Thyroid gland (tissue), 4 donors: Measurements from ENCODE around the gene MYORG. TPM values are rescaled to one million over a fixed set of nuclear protein-coding genes. Genes with fewer than 3 reads are reported as not detected.

ENCODE experiments used
- DNase-seq, 2 donors: peaks; one replicate each; pipeline ENCODE4 v3.0.0-alpha.2; 2019
- H3K27ac ChIP-seq, 3 donors: fragments of 200-600 bp; sonication (generic); 1 replicate in 2 of 3; 2 replicates in 1 of 3; pipeline ENCODE4 v1.5.1; 2016 to 2019; ENCODE audit warnings: mild to moderate bottlenecking in 1 of 3, moderate library complexity in 1 of 3
- H3K27me3 ChIP-seq: fragments of 200-600 bp; sonication (generic); one replicate; pipeline ENCODE4 v1.5.1; 2019
- H3K36me3 ChIP-seq, 2 donors: fragments of 200-600 bp; sonication (generic); one replicate each; pipeline ENCODE4 v1.5.1; 2016 to 2019
- H3K4me1 ChIP-seq, 2 donors: fragments of 200-600 bp; sonication (generic); one replicate each; pipeline ENCODE4 v1.5.1; 2017 to 2019
- H3K4me3 ChIP-seq, 3 donors: fragments of 200-600 bp; sonication (generic); replicated peaks in 1 of 3; 1 replicate in 2 of 3; 2 replicates in 1 of 3; pipeline ENCODE4 v1.5.1; 2016; ENCODE audit warnings: mild to moderate bottlenecking in 1 of 3
- H3K9me3 ChIP-seq: fragments of 200-600 bp; sonication (generic); one replicate; pipeline ENCODE4 v1.5.1; 2017
- POLR2A ChIP-seq, 2 donors: fragments of 450-650 bp; IDR thresholded peaks; one replicate each; pipeline ENCODE4 v1.6.1; 2017; ENCODE audit warnings: antibody characterized with exemption in 2 of 2, mild to moderate bottlenecking in 2 of 2, moderate library complexity in 1 of 2
- WGBS, 2 donors: methylation state at CpG; one replicate each; pipeline ENCODE4 v1.1.5; 2017; 5-methylcytosine and 5-hydroxymethylcytosine counted together
- intact Hi-C: fragments of 100-400 bp; cut with DNase I; formaldehyde crosslinking; loops from one replicate; pipeline ENCODE4 v1.15.1; 2023
- total RNA-seq, 4 donors: library from RNA; depleted of rRNA; stranded (reverse); fragments of >200 nt; gene quantifications; one replicate each; pipeline ENCODE4 v1.2.3, GENCODE V29; 2016
- TF ChIP-seq, protein P1 (sequence below), 6 experiments: fragments of 200-600 bp in 3 of 6; fragments of 450-650 bp in 3 of 6; sonication (generic) in 3 of 6; IDR thresholded peaks; one replicate each; pipeline ENCODE4 v1.5.1; 2016 to 2019; ENCODE audit warnings: antibody characterized with exemption in 6 of 6, mild to moderate bottlenecking in 2 of 6, inconsistent platforms in 1 of 6, moderate library complexity in 1 of 6

MYORG gene
- total RNA-seq, 4 donors from 2014 or later = 3.2 to 9.2 (median 6.0) TPM

DNA sequence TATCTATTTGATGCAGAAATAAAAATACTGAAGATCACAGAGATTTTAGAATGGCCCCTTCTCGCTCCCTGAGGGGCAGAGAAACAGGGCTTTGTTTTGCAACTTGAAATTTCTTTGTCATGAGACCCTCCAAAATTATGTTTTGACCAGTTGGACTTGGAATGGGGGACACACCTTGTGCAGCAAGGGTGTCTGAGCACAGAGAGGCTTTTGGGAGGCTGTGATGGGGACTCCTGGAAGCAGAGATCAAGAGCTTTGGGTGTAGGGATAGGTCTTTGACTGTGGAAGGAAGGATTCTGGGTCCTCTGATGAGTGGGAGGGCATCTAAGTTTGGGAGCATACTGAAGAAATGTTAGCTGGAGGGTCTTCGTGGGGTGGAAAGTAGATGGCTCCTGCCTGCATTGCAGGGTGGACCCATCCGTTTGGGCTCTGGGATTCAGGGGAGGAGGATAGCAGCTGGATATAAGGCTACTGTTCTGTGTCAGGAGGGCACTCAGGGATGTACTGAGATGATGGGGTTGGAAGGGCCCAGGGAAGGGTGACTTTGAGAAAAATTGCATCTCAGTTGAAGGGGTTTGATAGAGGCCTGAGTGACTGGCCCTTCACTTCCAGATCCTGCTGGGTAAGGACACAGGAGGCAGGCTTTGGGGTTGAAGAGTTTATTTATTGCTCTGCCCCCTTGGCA, 1.8 kb upstream of the MYORG start:
- intact Hi-C loops = loop anchor here (5.0 kb wide), 2 partner anchors 46 to 79 kb away; partner anchors contain the start of genes DNAI1 and FAM219A
- Histone ChIP-seq H3K9me3 (no peaks in the 10 kb centered on the region), H3K27me3 (no peaks in the 10 kb centered on the region), H3K4me1 (peaks cover 20 to 27% of the 10 kb centered on the region in 2 donors), H3K36me3 (no peaks in the 10 kb centered on the region), H3K27ac (no peak overlapping the region), H3K4me3 (no peak overlapping the region)
- 94 to 96% methylated on average over 3 of the region's 3 CpGs for WGBS, 2 donors
- no peak for DNase-seq
- TF ChIP-seq POLR2A (IDR thresholded peaks at IDR 0.05) = no peak
- TF ChIP-seq, protein P1, sequence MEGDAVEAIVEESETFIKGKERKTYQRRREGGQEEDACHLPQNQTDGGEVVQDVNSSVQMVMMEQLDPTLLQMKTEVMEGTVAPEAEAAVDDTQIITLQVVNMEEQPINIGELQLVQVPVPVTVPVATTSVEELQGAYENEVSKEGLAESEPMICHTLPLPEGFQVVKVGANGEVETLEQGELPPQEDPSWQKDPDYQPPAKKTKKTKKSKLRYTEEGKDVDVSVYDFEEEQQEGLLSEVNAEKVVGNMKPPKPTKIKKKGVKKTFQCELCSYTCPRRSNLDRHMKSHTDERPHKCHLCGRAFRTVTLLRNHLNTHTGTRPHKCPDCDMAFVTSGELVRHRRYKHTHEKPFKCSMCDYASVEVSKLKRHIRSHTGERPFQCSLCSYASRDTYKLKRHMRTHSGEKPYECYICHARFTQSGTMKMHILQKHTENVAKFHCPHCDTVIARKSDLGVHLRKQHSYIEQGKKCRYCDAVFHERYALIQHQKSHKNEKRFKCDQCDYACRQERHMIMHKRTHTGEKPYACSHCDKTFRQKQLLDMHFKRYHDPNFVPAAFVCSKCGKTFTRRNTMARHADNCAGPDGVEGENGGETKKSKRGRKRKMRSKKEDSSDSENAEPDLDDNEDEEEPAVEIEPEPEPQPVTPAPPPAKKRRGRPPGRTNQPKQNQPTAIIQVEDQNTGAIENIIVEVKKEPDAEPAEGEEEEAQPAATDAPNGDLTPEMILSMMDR (IDR thresholded peaks at IDR 0.05) = no peak

DNA sequence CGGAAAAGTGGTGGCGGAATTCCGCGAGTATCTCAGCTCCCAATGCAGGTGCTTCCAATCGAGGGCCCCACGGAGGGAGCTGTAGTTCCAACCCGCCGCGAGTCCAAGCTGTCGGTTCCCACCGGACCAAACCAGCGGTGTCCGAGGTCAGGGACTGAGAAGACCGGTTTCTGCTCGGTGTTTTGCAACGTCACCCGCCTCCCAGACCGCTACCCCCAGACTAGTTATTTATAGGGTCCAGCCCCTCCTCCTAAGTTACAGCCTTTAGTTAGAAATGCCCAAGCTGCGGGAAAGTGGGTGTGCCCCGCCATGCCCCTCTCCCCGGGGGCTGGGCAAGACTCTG, 677 bp upstream of the MYORG start:
- 9 to 12% methylated on average over 11 to 16 of the region's 21 CpGs for WGBS, 2 donors
- intact Hi-C loops = loop anchor here (5.0 kb wide), 2 partner anchors 45 to 80 kb away; partner anchors contain the start of genes DNAI1 and FAM219A
- TF ChIP-seq POLR2A (IDR thresholded peaks at IDR 0.05) = no peak
- TF ChIP-seq, protein P1 (IDR thresholded peaks at IDR 0.05) = no peak
- no peaks in the 10 kb centered on the region for H3K9me3 ChIP-seq
- peak overlapping the region in 2 of 3 donors; percentile 9 to 55 for H3K4me3 ChIP-seq
- DNase-seq = peak; percentile 56 to 68
- H3K27me3 ChIP-seq = no peaks in the 10 kb centered on the region
- H3K27ac ChIP-seq = peak overlapping the region; percentile 24 to 73 (median 57)
- no peaks in the 10 kb centered on the region for H3K36me3 ChIP-seq
- peaks cover 20 to 27% of the 10 kb centered on the region in 2 donors for H3K4me1 ChIP-seq

DNA sequence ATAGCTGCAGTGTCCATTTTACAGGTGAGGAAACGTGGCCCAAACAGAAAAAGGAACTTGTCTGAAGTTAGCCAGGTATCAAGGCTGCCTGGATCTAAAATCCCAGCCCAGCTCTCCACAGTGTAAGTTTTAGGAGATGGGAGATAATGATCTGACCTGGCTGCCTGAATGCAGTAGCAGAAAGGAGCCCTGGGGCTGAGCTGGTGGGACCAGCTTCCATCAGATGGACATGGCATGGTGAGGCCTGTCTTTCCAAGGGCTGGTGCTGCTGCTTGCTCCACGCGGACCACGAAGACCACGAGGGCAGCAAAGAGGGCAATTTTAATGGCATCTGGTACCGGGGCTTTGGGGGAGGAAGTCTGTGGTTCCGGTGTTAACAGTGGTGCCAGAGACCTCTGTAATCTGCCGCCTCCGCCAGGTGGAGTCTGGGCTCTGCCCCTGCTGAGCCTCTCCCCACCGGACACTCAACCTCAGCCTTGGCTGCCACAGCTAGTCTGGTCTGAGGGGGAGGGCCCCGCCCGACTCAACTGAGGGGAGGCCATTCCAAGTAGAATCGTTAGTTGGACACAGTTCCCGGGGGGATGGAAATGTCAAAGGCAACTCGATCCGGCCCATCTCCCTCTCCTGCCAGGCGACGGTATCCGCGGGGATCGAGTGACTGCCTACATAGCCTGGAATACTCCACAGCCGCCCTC, 650 bp downstream of the MYORG start:
- TF ChIP-seq POLR2A (IDR thresholded peaks at IDR 0.05) = no peak
- TF ChIP-seq, protein P1 (IDR thresholded peaks at IDR 0.05) = peak in 2 of 6 experiments; percentile 11 to 14
- peaks cover 18 to 22% of the 10 kb centered on the region in 2 donors for H3K4me1 ChIP-seq
- H3K4me3 ChIP-seq = peak overlapping the region; percentile 0 to 55 (median 30)
- DNase-seq = peak; percentile 66 to 69
- intact Hi-C loops = loop anchor here (5.0 kb wide), 2 partner anchors 44 to 81 kb away; partner anchors contain the start of genes DNAI1 and FAM219A
- 15 to 90% methylated on average over 1 to 10 of the region's 22 CpGs for WGBS, 2 donors
- H3K9me3 ChIP-seq = no peaks in the 10 kb centered on the region
- no peaks in the 10 kb centered on the region for H3K36me3 ChIP-seq
- peak overlapping the region in 2 of 3 donors; percentile 28 to 57 for H3K27ac ChIP-seq
- H3K27me3 ChIP-seq = no peaks in the 10 kb centered on the region

DNA sequence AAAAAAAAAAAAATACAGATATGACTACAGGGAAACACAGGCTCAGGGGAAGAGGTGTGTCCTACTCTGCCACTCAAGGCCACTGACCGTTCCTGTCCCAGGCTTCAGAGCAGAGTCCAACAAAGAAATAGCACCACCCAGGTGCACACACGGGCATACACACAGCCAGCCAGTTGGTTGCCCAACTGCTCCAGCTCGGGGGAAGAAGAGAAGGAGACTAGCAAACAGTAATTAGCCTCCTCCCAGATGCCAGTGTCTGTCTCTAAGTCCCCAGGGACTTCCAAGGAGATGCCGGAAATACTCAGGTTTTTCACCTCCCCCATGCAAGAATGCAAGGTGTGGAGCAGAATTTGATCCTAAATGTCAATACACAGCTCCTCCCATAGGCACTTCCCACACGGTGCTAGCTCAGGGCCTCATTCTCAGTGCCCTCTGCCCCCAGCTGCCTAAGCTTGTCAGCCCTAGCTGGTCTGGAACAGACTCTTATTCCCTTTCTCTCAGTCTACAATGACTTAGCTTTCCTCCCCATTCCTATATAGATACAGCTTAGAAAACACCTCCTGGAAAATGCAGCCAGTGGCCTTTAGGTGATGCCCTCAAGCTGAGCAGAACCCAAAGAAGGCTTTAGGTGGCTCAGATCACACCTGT, 1.7 kb downstream of the MYORG start:
- Histone ChIP-seq H3K4me1 (peaks cover 12 to 14% of the 10 kb centered on the region in 2 donors), H3K9me3 (no peaks in the 10 kb centered on the region), H3K27ac (no peak overlapping the region), H3K4me3 (no peak overlapping the region), H3K27me3 (no peaks in the 10 kb centered on the region), H3K36me3 (no peaks in the 10 kb centered on the region)
- no peak for DNase-seq
- intact Hi-C loops = loop anchor here (5.0 kb wide), 2 partner anchors 43 to 82 kb away; partner anchors contain the start of genes DNAI1 and FAM219A
- TF ChIP-seq, protein P1 (IDR thresholded peaks at IDR 0.05) = no peak
- TF ChIP-seq POLR2A (IDR thresholded peaks at IDR 0.05) = no peak
- 69 to 74% methylated on average over 4 to 5 of the region's 5 CpGs for WGBS, 2 donors
